Measurements from ENCODE around the gene UPF1.

GRCh38 chr19:18794692-18795091 is 37.1 kb upstream of the UPF1 start:
- TF ChIP-seq CTCF (conservative IDR thresholded peaks at IDR 0.05 in 1 of 2, IDR thresholded peaks at IDR 0.05 in 1 of 2; ENCODE audit: extremely low read depth in 1 of 2, insufficient read depth in 1 of 2, low read depth in 1 of 2, low read length in 2 of 2): no peak
- TF ChIP-seq EZH2 (IDR thresholded peaks at IDR 0.05; ENCODE audit: borderline replicate concordance, low read length): no peak
